NCI-H526 (cell line): ENCODE data around the gene KRT13.

Experiments used
- DNase-seq, 2 experiments: peaks; one replicate each; lab custom pipeline; 2025; lab: John Stamatoyannopoulos, UW

Gene KRT13

DNA sequence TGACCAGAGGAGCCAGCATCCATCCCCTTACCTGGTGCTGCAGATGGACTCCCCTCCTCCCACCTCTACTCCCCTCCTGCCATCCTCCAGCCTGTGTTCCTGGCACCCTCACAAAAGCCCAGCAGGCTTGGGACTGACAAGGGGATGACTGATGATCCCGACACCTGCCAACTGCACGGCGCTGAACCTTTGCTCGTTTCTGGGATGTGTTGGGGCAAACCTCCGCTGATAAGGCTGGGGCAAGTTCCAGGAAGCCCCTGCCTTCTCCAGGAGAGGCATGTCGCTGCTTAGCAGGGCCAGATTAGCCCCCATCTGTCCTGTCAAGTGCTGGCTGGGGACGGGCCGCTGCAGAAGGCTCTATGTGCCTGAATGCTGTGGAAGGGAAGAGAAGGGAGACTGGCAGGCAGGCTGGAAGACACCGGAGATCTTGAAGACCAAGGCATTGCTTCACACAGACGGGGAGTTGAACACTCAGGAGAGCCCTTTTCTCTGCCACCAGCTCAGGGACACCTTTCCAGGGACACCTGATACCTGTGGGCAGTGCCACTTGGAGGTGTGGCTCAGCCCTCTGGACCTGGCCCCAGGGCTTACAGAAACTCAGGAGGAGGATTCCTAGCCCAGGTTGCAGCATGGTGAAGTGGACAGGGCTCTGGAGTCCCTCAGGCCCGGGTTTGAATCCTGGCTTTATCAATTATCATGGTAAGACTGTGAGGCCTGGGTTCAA is 14.3 kb upstream of the KRT13 start:
- peak in 1 of 2 experiments; percentile 18 for DNase-seq

DNA sequence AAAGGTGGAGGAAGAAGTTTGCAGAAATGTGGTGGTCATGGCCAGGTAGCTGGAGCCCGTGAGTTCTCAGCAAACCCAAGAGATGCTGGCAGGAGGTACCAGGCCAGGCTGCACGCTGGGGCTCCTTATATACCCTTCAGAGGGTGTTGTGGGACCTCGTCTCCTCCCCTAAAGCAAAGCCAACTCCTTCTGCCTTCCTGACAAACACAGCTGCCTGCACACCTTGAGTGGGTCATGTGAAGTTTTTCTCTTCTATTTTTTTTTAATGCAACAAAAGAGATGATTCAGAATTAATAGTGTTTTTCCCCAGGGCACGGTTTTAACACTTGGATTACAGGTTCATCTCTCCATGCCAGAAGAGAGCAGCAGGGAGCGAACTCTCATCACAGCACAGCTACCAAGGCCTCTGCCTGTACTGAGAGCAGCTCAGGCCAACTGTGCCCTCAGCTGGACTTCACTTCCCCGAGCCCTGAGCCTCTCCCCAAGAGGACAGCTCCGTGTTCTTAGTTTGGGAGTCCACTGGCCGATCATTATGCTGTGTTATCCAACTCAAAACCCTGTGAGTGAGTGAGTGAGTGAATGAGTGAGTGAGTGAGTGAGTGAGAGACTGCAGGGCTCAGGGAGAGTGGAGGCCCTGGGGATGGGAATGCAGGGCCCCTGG is 13.5 kb upstream of the KRT13 start, which contains the start of gene KRT15:
Gene KRT15, minus strand, starts transcription at position 102 of the 661 bp plus-strand sequence. Its CDS starts 63 bp downstream, at position 39.
- DNase-seq, result no peak

DNA sequence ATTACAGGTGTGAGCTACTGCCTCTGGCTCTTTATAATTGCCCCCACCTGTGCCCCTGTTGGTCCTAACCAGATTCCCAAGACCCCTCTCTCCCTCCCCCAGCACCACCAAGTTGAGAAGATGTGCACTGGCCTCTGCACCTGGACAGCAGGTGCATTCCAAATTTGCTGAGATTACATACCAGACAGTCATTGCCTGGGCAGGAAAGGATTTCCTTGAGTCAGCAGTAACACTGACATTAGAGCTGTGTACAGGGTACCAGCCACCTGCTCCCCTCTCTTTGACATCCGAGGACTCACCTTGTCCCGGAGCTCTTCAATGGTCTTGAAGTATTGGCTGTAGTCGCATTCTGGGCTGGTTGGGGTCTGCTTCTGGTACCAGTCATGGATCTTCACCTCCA is 12.6 kb upstream of the KRT13 start:
- no peak for DNase-seq

DNA sequence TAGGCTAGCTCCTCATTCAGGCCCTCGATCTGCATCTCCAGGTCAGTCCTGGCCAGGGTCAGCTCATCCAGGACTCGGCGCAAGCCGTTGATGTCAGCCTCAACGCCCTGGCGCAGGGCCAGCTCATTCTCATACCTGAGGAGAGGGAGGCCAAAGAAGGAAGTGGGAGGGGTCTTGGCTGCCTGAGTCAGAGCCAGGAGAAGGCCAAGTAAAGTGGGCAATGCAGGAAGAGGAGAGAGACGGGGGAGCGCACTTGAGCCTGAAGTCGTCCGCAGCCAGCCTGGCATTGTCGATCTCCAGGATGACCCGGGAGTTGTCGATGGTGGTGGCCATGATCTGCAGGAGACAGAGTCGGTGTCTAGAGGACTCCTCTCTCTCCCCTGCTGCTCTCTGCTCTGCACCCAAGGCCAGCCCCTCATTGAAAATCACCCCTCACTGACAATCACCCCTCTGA is 11.4 kb upstream of the KRT13 start:
- DNase-seq, result no peak

DNA sequence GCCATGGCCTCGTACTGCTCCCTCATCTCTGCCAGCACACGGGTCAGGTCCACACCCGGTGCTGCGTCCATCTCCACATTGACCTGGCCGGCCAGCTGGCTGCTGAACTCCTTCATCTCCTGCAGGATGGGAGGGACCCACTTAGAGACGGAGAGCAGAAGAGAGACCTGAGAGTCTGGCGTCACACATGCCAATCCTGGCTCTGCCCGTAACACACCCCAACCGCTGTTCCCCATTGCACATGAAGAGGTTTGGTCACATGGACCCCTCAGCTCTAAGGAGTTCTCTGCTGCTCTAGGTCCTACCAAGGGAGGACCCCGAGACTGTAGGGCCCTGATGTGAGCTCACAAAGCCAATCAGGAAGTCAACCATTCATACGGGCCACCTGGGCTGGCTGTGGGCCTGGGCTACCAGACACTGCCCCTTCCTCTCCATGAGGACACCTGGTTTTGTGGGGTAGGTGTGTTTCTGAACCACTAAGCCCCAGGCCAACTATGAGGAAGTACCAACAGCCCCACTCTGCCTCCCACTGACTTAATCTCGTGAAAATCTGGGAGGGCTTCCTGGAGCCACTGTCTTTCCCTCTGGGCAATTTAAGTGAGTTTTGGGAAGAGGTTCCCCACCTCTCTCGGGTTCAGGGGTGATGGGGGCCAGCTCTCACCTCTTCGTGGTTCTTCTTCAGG is 10.9 kb upstream of the KRT13 start:
- DNase-seq, result no peak

DNA sequence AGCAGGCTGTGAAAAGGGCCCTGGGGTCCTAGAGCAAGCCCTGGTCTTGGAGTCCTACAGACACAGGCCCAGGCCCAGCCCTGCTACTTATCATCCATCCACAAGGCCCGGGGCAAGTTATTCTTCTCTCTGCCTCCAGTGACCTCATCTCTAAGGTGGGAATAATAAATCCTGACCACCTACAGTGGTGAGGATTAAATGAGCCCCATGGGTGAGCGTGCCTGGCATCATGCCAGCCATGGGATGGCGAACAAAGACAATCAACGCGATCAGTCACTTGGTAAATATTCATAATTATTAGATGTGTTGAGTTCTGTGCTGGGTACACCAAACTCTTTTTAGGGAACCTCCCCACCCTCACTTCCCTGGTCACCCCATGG is 7.7 kb upstream of the KRT13 start:
- no peak for DNase-seq

DNA sequence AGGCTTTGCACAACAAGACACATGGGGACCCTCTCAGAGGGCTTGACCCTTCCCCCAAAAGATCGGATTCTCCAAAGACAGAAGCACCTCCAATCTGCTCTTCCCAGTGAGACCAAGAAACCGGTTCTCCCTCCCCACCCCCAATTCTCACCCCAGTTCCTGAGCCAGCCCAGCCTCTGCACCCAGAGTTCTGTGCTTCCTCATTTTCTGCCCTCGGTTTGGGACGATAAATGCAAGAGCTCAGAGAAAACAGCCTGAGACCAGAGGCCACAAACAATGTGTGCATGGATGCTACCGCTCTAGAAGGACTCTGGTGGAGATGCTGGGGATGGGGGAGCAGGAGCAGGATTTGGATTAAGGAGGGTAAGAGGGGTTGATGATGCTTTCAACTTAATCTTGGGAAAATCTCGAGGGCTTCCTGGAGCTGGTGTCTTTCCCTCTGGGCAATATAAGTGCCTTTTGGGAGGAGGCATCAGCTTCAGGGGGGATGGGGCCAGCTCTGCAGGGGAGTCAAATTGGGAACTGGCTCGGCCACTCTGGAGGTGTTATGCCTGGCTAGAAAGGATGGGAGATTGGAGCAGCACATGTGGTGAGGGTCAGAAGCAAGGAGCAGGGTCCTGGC is 7.2 kb upstream of the KRT13 start:
- no peak for DNase-seq

DNA sequence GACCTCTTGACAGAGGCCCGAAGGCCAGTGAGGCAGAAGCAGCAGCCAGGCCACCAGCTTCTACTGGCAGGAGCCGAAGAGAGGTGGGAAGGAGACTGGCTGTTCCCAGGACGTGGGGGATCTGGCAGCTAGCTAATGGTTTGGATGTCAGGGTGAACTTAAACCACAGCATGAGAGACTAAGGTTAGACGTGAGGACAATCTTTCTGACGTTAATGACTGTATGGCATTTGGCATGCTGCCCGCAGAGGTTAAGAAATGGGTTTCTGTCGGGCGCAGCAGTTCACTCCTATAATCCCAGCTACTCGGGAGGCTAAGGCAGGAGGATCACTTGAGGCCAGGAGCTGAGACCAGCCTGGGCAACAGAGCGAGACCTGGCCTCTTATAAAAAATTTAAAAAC is 6.3 kb upstream of the KRT13 start:
- DNase-seq, result no peak

DNA sequence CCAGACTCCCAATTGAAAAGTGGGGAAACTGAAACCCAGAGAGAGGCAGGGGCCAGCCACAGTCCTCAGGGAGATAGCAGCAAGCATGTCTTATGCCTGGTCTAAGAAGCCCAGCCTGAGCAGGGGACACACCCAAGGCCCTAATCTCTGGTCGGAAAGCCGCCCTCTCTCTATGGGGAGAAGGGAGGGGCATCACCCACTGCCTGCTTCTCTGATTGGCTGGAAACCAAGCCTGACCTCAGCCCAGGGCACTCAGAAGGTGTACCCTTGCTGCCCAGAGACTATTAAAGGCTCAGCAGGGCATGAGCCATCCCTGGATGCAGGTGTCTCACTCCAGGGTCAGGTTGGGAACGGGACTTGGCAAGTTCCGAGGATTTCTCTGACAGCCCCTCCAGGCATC is 5.7 kb upstream of the KRT13 start:
- DNase-seq, result peak in 1 of 2 experiments; percentile 16

DNA sequence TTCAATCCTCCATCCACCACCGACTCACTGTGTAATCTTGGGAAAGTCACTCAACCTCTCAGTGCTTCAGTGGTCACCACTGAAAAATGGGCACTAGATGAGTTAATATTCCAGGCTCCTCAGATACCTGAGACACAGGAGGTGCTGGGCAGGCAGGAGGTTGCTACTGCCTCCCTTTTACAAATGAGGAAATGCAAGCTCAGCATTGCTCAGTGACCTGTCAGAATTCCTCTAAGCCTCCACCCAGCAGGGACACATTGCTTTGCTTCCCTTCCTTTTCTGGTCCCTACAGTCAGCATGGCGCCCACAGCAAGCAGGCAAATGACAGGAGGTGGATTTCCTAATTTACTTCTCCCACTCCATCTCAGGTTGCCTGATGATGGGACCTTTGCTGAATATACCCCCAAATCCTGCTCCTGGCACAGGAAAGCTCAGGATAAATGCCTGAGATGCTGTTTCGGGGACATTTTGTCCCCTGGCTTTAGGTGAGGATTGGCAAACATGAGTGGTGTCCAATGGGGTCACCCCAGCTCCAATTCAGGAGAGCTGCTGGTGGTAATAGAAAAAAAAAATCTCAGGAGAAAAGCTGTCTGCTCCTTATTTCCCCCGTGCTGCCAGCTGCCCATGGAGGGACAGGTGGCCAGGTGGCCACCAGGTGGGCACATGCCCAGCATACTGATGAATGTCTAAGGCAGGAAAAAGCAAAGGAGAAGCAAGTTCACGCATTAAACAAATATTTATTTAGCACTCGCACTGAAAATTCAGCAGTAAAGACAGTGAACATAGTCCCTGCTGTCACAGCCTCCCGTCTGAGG is 5.0 kb upstream of the KRT13 start:
- no peak for DNase-seq

DNA sequence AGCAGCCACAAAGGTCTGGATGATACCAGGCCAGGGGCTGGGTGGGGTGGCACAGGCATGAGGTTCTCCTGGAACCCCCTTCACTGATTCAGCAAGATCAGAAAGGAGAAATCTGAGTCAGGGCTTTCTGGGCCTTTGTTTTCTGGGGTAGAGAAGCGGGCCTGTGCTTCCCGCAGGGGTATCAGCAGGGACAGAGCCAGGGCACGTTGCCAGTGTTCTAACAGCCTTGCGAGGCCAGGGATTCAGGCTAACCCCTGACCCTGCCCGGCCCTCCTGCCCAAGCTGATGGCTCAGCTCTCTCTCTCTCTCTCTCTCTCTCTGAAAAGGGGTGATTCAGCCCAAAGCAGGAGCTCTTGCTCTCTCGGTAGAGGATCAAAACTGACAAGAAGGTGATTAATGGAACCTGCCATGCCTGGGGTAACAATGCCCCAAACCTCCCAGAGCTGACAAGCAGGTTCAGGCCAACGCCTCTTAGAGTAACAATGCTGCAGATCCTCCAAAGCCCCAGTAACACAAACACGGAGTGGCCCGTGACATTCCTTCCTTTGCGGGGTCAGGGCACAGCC is 2.0 kb upstream of the KRT13 start:
- no peak for DNase-seq

DNA sequence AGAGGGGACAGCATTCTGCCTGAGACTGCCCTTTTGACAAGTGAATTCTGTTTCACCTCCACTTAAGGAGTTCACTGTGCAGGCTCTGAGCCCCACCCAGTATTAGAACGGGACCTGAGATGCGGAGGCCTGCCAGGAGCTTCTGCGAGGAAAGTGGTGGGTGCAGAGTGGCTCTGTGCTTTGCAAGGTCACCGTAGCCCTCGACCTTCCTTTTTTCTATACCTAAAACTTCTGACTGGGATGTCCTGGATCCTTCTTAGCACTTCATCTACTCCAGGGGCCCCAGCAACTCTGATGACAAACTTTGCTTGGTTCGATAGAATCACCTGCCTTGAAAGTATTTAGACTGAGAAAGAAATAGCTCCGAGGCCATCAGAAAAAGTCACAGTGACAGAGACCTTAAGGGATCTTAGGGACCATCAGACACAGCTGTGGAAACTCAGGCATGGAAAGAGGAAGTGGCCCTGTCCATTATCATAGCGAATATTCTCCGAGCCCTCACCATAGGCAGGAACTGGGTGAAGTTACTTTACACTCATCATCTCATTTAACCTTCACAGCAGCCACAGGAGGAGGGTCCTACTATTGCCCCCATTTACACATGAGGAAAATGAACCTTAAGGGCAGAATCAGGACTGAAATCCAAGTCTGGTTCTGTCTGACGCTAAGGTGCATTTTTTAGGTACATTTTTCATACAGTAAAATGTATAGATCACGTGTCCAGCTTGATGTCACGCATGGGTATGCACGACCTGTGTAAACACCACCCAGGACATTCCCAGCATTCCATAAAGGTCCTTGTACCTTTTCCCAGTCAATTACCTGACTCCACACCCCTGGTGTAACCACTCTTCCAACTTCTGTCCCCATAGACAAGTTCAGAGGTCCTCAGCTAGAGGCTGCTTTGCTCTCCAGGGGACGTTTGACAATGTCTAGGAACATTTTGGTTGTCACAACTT is 676 bp upstream of the KRT13 start:
- no peak for DNase-seq

DNA sequence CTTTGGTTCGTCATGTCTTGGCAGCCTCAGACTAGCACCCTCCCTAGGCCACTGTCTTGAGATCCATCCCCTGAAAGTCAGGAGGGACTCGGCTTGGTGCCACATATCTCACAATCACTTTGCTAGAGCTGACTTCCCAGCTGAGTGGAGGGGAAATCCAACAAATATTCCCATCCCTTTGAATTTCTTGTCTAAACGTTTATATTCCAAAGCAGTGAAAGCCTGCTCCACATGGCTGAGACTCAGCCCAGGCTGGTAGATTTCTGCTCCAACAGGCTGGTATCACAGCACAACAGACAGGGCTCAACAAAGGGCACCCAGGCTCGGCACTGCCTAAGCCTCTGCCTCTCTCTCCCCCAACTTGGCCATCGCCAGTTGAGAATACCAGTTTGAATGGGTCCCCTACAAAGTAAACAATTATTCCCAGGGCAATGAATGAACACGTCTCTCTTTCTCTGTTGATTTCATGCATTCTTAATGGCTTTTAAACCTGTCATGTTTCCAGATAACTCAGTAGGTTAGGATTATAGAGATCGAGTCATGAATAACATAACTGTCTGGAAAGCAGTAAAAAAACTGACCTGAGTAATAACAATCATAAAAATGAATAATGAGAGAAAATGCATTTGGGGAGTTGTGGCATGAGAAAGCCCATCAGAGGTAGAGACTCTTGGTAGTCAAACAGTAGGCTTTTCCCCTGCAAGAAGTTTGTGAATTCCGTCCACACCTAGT is 1.0 kb downstream of the KRT13 start:
- no peak for DNase-seq

DNA sequence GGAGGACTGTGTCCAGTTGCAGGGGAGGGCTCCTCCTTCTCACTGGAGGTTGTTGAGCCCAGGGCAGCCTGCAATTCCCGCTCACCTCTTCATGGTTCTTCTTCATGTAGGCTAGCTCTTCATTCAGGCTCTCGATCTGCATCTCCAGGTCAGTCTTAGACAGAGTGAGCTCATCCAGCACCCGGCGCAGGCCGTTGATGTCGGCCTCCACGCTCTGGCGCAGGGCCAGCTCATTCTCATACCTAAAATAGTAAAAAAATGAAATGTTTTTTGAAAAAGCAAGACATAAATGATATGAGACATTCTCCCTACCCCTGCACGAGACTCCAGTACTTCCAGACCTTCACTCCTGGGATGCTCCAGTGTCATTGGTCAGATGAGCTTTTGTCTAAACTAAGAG is 2.2 kb downstream of the KRT13 start:
- DNase-seq, result no peak

DNA sequence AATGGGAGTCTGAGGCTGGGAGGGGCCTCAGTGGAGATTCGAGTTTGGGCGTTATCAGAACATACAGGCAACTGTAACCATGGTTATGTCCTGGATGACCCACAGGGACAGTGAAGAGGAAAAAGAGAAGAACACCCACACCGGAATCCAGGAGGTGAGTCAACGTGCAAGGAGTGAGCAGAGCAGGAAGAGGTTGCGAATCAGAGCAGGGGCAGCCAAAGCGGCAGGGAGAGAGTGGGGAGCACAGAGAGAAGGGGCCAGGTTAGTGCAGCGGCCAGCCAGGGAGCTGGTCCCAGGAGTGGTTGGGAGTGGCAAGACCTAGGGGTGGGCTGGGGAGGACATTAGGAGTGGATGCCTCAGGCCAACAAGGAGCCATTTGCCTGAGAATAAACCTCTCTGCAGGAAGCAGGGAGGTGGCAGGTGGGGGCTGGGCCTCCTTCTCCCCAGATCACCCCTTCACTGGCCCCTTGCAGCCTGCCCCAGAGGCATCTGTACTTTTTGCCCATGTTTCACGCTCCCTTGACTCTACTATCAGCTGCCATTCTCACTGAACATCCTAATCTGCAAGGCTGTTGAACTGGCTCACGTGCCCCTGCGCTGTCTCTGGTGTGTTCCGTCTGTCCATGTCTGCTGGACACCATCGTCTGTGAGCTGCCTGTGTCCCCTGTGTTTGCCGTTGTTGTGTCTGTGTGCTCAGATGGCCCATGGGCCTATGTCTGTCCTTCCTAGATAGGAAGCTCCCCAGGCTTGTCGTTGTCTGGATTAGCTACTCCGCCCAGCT is 5.1 kb downstream of the KRT13 start:
- no peak for DNase-seq

DNA sequence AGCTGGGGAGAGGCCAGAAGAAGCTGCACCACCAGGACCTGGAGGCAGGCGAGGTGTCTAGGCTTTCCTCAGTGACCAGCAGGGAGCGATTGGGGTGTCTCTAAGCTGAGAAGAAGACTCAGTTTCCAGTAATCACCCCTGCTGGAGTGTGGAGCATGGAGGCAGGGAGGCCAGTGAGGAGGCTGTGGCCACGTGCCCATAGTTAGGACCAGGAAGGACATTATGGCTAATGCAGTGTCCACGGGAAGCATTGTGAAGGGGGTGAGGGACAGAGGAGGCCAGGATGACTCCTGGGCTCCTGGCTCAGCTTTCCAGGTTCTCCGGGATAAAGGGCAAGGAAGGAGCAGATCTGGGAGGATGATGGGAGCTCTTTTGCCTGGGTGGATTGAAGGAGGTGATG is 5.7 kb downstream of the KRT13 start:
- DNase-seq, result no peak

DNA sequence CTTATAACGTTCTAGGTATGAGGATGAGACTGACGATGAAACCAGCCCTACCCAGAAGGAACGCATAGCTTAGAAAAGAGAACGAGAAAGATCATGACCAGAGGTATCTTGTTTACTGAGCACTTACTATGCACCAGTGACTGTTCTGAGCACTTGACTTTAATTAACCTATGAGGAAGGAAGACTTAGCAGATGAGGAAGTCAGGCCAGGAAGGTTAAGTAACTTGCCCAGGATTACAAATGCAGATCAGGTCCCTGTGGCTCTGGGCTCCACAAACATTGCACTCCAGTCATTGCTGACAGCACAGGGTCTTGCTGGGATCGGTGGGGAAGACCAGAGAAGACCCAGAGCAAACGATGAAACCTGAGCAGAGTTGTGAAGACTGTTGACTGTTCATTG is 7.1 kb downstream of the KRT13 start:
- no peak for DNase-seq

DNA sequence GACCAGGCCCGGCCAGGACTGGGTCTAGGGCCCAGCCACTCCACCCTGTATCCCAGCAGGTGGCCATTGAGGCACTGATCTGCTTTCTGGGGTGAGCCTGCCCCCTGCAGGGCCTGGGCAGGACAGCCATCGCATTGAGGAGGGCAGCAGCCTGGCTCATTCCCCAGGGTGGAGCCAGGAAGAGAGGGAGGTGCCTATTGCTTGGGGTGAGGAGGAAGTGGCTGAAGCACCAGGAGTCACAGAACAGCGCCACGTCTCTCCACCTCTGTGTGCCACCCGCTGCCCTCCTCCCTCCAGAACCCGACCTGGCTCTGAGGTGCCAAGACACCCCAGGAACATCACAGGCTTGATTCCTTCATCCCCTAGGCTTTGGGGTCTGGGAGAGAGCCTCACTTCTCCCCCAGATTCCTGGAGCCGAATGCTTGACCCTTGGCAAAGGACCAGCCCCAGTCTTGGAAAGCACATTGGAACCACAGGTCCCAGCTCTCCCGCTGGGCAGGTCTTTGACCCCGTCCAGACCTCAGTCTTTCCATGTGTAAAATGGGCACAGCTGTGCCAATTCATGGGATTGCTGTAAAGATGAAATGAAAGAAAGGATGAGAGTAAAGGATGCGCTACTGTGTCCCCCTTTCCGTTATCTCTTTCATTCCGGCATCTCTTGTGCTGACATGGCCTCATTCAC is 8.5 kb downstream of the KRT13 start:
- DNase-seq, result peak; percentile 74 to 88
